Stromal cell of bone marrow (primary cell): ENCODE data around the gene HS3ST1.

Experiments used
- DNase-seq: peaks from one replicate; pipeline ENCODE4 v3.0.0-alpha.2; 2012; ENCODE audit warnings: low read depth

HS3ST1 gene

DNA sequence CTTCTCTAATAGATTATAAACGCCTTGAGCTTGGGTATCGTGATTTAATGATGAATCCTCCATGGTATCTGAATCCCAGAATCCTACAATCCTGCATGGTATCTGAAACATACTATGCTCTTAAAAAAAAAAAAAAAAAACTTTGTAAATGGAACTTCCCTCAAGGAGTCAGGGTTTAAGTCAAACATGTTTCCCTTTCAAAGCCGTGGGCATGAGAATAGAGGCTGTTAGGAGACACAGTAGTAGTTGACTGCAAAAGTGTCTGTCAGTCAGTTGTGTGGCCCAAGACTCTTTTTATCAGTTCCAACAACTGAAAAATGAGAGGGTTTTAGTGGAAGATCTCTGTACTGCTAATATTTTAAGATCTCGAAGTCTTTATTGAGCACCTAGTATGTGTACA lies 2.4 kb upstream of the HS3ST1 start:
- DNase-seq: no peak

DNA sequence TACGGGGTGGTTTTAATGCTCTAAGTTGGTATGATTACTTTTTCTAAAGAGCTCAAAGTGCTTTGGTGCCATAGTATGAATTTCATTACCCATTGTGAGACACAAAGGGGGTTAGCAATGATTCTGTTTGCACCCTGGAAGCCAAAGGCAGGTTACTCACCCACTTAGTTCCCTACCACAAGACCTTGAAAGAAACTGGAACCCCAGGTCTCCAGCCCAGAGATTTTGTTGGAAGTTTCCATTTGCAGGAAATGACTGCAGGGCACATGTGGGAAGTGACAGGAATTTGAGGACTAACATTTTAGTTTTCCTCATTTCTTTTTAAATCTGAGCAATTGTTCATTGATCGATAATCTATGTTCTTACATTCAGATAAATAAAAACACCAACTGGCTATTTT lies 1.8 kb upstream of the HS3ST1 start:
- no peak for DNase-seq

DNA sequence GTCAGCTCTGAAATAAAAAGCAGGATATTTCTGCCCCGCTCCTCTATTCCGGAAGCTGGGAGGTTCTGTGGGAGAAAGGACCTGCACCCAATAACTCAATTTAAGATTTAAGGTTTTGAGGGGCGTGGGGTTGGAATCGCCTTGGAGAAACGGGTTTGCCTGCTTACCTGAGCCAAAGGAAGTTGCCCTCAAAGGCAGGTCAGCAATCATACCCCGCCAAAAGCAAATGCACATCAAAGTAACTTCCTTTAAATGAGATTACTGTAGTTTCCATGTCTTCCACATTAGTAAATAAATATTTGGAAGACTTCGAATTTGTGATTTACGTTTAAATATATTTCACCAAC lies 978 bp upstream of the HS3ST1 start:
- no peak for DNase-seq

DNA sequence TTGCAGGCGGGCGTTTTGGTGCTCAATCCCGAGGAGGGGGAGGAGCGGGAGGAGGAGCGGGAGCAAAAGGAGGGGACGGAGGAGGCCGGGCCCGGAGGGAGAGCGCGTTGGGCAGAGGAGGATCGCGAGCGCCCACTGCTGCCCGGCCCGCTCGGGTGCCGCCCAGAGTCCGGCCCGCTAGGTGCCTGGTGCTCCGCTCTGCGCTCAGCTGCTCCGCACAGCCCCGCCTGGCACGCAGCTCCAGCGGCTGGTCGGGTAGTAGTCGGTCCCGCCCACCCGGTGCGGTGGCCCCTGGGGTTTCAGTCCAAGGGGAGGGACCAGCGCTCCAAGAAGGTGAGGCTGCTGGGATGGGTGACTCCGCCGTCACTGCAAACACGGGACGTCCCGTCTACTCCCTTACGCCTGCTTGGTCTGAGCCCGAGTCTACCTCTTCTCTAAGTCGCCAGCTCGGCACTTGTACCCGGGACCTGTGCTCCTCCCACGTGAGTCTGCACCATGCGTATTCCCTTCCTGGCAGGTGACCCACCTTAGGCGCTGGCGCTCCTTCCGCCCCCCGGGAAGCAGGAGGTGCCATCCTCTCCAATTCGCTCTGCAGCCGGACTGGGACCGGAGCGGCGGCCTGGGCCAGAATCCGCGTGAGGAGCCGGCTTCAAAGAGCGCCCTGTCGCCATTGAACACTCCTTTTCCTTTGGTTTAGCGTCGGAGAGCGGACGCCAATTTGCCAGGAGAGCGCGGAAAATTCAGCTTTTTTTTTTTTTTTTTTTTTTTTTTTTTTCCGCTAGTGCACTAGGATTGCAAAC lies 405 bp upstream of the HS3ST1 start:
- DNase-seq: peak; percentile 54

DNA sequence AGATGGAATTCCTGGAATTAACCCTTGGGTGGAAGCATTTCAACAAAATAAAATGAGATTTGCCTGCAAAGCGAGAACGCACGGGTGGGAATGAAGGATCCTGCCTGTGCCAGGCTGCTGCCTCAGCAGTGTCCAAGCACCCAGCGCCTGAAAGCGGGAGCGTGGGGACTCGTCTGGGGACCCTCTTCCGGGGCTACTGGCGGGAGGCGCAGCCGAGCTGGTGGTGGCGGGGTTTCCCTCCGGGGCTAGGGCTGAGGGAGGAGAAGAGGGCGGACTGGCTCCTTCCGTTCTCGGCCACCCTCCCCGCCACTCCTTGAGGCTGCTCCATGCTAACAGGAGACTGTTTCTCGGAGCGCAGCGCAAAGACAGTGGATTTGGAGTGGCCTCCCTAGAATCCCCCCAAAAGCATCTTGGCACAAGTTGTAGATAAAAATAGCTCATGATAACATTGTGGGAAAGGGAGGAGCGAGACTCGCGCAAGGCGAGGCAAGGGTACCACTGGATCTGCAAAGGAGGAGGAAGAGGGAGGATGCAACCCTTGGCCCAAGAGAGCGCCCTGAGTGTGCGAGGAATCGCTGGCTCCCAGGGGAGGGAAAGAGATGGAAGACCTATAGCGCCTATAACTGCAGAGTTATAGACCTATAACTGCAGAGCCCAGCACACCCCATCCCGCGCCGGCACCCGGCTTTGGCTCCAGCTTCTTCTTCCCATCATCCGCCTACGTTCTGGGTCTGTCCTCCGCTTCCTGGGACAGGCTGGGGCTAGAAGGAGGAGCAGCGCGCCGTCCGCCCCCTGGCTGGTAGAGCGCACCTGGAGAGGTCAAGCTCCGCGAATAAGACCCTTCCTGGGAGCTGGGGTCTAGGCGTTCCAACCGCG lies 1.3 kb downstream of the HS3ST1 start:
- no peak for DNase-seq

DNA sequence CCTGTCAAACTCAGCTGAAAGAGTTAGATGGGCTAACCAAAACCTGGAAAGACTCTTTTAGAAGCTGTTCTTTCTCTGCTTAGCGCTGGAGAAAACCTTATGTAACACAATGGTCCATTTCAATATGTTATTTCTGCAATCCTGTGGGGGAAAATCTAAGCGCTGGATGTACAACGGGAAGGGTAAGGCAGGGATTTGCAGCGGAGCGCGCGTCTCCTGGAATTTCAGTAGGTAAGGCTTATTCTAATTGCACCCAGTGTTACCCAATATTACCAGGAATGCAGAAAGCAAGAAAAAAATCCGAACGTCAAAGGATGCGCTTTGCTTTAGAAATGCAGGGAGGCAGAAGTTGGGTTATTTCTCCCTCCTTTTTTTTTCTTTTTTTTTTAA lies 2.0 kb downstream of the HS3ST1 start:
- DNase-seq: no peak

DNA sequence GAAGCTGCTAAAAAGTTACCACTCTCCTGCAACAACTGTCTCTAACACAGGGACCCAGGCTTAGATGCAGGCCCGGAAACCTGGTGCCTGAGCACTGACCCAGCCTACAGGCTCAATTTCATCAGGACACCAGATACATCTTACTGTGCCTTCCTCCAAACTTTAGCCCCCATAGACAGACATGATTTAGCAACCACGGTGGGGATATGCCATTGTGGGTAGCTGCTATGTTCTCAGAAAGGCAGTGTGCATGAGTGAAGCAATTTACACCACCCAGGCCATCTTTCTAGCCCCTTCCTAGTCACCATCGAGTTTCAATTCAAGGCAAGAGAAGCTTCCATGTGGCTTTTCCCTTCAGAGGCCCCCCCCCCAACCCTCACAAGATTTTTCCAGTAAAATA lies 2.7 kb downstream of the HS3ST1 start:
- no peak for DNase-seq

DNA sequence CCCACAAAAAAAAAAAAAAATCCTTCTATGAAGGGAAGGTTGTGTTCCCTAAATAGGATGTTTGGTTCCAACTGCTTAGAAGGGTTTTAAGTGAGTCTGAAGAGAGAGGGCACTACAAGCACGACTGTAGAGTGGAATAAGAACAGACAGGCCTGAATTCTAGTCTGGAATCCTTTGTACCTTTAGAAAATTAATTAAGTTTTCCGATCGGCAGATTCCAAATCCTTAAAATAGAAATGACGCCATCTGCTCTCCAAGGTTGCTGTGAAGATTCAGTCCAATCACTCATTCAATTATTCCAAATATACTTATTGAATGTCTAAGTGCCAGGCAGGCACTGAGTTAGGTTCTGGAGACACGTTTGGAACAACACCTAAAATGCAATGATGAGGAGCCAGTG lies 3.8 kb downstream of the HS3ST1 start:
- no peak for DNase-seq

DNA sequence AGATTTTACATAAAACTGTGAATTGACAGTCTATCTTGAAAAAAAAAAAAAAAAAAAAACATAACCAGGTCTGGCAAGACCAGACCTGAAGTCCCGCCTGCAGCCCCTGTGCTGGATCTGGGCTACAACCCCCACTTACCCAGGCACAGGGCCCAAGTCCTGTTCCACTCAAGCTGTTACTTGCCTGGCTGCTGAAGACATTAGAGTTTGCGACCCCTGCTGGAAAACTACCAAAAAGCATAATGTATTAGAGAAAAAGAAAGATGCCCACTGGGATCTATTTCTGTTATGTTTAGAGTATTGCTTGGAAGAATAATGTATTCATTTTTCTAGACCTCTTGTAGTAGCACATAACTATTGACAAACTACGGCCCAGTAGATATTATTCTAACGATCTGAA lies 4.7 kb downstream of the HS3ST1 start:
- no peak for DNase-seq

DNA sequence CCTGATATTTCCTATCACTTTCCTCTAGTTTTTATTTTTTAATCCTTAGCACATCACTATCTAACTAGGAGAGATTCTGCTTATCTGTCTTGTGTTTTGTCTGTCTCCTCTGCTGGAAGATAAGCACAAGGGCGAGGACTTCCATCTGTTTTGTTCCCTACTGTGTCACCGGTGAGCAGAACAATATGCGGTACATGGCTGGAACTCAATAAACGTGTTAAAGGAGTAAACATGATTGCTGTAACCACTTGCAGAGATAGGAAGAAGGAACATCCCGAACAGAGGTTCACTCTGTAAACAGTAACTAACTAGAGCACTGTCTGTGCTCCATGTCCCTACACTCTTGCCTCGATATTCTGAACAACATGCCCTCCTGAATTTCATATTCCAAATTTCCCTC lies 5.2 kb downstream of the HS3ST1 start:
- no peak for DNase-seq

DNA sequence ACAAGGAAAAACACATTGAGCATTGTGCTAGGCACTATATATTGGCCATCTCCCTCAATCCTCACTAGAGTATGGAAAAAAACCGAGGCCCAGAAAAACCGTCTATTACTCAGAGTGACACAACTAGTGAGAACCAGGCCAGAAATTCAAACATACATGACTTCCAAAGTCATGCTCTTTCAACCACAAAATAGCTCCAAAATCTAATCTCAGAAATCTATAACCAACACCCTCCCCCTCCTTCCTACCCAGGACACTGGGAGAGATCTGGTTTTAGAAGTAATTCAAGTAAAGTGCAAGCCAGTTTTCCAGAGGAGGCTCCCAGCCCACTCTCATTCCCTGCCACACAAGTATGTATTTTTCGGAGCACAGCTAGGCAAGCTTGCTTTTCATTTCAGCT lies 7.6 kb downstream of the HS3ST1 start:
- DNase-seq: peak; percentile 42

DNA sequence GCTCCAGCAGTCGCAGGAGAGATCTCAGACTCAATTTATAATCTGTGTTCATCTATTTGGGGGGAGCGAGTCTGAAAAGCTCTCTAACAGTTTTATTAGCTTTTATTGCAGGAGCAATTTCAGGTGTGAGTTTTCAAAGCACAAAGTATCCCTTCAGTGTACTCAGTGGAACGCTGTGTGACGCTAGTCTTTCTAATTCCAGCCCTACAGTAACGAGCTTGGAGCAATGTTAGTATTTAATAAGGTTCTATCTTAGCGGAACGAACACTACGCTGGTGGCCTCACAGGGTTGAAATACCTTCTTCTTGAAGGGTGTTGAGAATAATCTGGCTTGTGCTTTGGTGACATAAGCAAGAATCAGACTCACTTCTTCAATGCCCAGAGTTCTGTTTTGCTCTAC lies 8.4 kb downstream of the HS3ST1 start:
- no peak for DNase-seq

DNA sequence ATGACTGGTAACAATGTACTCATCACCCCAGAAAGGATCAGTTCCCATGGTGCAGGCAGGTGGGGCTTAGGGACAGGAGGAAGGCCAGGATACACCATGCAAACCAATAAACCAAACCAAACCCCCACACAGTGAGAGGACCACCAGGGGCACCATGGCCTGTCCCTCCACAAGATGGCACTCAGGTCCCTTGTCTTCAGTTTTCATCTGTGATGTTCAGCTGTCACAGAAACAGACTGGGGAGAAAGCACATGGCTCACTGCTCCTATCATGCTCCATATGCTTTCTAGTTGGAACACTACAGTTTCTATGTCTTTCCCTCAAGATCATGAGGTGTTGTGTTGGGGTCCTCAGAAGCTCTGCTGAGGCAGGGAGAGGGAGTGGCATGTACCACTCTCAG lies 10.1 kb downstream of the HS3ST1 start:
- DNase-seq: no peak

DNA sequence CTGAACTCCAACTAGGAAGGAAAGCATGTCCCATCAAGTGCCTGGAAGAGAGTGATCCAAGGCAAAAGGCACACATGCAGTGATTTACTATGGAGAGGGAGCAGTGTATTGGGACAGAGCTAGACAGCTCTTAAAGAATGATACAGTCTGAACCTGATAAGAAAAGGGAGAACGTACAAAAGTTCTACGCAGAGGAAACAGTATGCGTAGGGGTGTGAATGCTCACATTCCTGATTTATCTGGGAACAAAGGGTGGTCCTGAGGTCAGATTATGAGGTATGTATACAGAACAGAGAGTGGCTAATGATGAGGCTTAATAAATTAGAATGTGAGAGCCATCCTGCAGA lies 12.0 kb downstream of the HS3ST1 start:
- DNase-seq: no peak

DNA sequence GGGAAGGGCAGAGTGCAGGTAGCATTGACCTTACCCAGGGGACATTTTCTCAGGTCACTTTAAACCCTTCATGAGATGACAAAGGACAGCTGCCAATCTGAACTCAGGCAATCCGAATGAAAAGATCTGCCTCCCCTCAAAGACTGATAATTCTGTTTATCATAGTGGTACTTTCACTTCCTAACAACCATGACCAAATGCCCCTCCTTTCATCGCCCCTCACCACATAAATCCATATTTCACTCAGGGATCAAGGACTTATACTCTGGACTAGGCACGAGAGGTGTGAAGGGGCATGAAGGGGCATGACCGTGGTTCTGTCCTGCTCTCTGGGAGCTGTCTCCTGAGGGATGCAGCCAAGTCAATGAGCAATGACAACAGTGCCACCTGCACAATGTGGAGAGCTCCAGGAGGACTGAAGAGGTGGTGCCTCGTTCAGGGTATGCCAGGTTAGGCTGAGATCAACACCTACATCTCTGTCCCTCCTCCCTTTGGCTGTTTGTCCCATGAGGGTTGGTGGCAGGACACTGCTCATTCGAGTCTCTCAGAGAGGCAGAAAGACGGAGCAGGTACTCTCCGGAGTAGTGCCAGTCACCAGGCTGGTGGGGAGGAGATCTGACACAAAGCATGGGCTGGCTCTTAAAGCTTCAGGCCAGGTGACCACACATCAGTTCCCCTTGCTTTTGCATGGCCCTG lies 12.5 kb downstream of the HS3ST1 start:
- no peak for DNase-seq

DNA sequence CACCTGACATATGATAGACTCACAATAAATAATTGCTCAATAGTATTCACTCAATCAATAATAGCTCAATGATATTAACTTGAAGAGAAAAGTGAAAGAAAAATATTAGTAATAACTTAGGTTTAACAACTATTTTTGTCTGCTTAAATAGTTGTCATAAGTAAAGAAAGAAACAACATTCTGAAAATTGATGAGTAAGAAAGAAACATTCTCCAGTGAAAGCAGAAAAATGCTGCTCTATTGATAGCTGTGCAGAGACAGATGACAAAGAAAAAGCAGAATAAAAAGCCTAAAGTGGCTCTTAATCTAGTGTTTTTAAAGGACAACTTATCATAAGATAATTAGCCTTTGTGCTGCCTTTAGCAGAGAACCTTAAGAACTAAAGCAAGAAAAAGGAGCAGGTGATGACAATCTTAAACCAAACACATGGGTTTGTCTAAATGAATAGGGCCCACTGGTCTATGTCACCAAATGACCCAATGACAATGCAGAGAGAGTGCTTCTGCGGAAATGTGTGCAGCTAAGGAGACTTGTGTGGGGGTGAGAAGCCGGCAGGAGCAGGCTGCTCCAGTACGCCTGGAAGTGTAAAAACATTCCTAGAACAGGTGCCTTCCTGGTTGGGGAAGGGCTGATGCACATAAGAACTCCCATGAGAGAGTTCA lies 13.2 kb downstream of the HS3ST1 start:
- no peak for DNase-seq

DNA sequence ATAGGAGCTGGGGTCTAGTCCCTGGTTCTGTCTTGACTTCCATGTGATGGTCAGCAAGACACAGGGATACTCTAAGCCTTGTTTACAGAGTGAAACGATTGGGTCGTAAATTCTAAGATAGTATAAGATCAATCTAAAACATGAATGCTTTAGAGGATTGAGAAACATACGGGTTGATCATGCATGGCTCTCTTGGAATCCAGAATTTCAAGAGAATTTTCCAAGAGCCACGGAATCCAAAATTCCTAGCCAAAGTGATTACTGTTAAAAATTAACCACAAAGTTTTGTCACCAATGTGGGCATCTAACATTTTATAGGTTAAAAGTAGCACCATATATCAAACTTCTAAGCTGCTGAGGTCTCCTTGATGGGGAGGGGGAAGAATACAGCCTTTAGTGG lies 16.5 kb downstream of the HS3ST1 start:
- no peak for DNase-seq

DNA sequence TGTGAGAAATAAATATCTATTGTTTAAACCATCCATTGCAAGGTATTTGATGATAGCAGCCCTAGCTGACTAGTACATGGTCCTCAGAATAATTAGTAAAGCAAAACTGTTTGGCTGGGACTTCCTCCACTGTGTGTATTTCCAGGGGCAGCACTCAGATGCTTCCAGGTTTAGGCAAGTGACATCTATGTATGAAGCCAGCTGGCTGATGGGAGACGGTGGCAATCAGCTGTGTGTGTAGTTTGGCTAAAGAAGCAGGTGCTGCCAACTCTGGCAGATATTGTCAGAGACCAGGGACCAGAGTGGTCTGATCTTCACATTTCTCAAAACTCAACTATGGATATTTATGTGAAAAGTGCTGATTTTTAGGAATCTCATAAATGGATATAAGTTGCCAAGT lies 19.1 kb downstream of the HS3ST1 start:
- no peak for DNase-seq

DNA sequence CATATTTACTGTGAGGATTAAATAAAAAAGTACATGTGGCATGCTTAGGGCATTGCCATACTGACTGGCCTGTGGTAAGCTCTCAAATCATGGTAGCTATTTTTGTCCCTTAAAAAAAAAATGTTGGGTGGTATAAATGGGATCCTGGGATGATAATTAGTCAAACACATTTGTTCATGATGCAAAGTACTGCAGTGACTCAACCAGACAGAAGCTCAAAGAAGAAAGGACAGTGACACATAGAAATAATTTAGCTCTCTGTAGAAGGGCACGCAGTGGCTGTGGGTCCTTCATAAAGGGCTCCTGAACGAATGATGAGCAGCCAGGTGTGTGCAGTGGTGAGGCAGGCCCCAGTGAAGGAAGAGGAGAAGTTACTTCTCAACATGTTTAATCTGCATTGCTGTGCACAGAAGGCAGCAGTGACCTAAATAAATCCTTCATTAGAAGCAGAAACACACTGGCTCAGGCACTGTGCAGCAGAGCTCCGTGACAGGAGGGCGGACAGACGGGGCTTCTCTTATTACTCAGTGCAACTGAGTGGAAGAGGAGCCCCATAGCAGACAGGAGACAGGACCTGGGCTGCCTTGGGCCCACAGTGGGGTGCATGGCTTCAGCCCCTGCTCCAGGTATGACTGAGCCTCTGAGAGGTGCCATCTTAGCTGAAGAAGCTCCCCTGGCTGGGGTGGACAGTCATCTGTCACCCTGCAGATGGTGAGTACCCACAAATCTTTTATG lies 20.3 kb downstream of the HS3ST1 start:
- DNase-seq: no peak

DNA sequence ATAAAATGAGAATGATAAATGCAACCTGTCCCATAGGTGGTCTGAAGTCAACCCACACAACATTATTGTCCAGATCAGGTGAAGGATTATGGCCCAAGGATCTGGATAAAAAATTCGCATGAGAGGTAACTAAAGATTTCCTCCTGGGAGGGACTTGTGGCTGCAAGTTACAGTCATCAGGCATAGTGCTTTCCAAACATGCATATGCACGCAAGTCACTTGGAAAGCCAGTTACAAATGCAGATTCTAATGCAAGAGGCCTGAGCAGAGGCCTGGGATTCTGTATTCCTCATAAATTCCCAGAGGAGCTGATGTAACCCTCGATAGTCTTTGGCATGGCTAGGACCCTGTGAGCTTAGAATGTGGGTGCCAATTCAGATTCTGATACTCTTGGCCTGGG lies 21.1 kb downstream of the HS3ST1 start:
- no peak for DNase-seq

DNA sequence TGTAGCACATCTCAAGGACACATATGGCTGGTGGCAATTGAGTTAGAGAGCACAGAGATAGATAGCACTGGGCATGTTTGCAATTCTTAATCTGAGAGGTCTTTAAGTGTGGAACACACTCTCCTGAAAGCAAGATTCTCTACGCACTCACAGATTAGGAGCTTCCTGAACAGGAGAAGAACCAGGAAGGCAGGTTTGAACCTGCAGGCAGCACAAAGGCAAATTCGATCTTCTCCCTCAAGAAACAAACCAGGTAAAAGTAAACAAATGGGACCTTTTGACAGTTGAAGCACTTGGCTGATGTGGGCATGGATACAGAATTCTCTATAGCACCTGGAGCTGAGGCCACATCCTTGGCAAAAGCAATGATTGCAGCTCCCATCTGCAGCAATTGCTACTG lies 24.3 kb downstream of the HS3ST1 start:
- no peak for DNase-seq

DNA sequence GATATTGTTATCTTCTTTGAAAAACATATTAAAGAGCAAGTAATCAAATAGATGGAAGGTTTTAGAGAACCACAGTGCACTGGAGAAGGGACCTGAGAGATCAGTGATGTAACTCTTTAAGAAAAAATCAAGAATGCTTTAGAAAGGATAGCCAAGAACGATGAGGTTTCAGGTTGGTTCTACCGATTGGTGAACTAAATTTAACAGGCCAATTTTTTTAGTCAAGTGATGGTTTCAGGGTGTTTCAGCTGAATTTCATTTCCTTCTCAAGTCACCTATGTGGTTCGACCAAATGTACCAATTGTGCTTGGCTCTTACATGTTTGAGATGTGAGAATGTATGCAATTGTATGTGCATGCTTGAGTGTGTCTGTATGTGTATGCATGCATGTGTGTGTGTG lies 26.5 kb downstream of the HS3ST1 start:
- DNase-seq: no peak
